ENCODE data around the gene C19orf73. TPM values are rescaled to one million over a fixed set of nuclear protein-coding genes. Genes with fewer than 3 reads are reported as not detected.
A peak's percentile ranks its signal among the peaks of the same experiment; 100 is the strongest.

Gene C19orf73
- total RNA-seq, 1 experiment from 2014 or later, result 2.2 TPM

- Histone ChIP-seq H4K20me1 (ENCODE audit: insufficient read depth) (no peaks in the 10 kb centered on the region), H3K4me1 (ENCODE audit: control insufficient read depth in 1 of 2, insufficient read depth in 2 of 2, low read length in 2 of 2) (peaks cover 4 to 16% of the 10 kb centered on the region in 2 experiments), H3K36me3 (ENCODE audit: control insufficient read depth in 1 of 2, insufficient read depth in 2 of 2, low read length in 2 of 2) (peaks cover 0 to 9% of the 10 kb centered on the region in 2 experiments; a peak in 1 of 4 replicates), H3K27me3 (ENCODE audit: insufficient read depth, low read length) (no peaks in the 10 kb centered on the region), H3K9me3 (ENCODE audit: control insufficient read depth in 1 of 2, insufficient read depth in 1 of 2, low read depth in 1 of 2, low read length in 2 of 2) (no peaks in the 10 kb centered on the region), H3K79me2 (ENCODE audit: insufficient read depth, low read length) (no peaks in the 10 kb centered on the region), H3K27ac (ENCODE audit: low read depth, low read length) (no peak overlapping the region; the same call in 1 of the 2 replicates), H2AFZ (ENCODE audit: low read depth, low read length, poor library complexity, severe bottlenecking) (no peak overlapping the region), H3K9ac (ENCODE audit: low read length) (no peak overlapping the region), H3K9me2 (ENCODE audit: insufficient read depth) (no peaks in the 10 kb centered on the region), H3K4me2 (ENCODE audit: low read length) (no peak overlapping the region), H3K4me3 (replicated peaks in 1 of 2; ENCODE audit: low read depth in 1 of 2, low read length in 2 of 2) (no peak overlapping the region)
- ChIA-PET POLR2A (interaction anchor here (1.2 kb wide), 1 partner anchor 9 kb away, joined by 5 read pairs; no protein-coding TSS in a partner anchor), CTCF (interaction anchor here (1.0 to 3.3 kb wide), 2 partner anchors 9 kb away, joined by 3 to 19 read pairs; no protein-coding TSS in a partner anchor), RAD21 (ENCODE audit: low non-redundant PET in 1 of 2, low total read pairs in 2 of 2, uncharacterized antibody in 2 of 2, unreplicated experiment in 2 of 2) (no interaction called here)
- BruUV-seq (replicated peaks), result no TSS peak
- TF ChIP-seq ELF1 (IDR thresholded peaks at IDR 0.05; ENCODE audit: borderline replicate concordance, low read depth) (no peak), EZH2phosphoT487 (IDR thresholded peaks at IDR 0.05; ENCODE audit: borderline replicate concordance) (no peak), SRF (IDR thresholded peaks at IDR 0.05; ENCODE audit: low read depth) (no peak)
- TF ChIP-seq, protein P1, sequence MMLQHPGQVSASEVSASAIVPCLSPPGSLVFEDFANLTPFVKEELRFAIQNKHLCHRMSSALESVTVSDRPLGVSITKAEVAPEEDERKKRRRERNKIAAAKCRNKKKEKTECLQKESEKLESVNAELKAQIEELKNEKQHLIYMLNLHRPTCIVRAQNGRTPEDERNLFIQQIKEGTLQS (IDR thresholded peaks at IDR 0.05), result no peak
- ATAC-seq, result no peak
- intact Hi-C loops (cut with micrococcal nuclease), result no loop called here
- DNase-seq (ENCODE audit: low read depth, low spot score), result no peak
These were observed 17.8 kb upstream of the C19orf73 start for GRCh38 chr19:49136771-49137171.

- CTCF ChIA-PET, result interaction anchor here (0.6 to 3.3 kb wide), 3 partner anchors 10 to 63 kb away, joined by 3 to 19 read pairs (median 5); no protein-coding TSS in a partner anchor
- DNase-seq (ENCODE audit: low read depth, low spot score), result no peak
- H3K4me1 ChIP-seq (ENCODE audit: control insufficient read depth in 1 of 2, insufficient read depth in 2 of 2, low read length in 2 of 2), result peaks cover 4 to 16% of the 10 kb centered on the region in 2 experiments
- TF ChIP-seq TCF7L2 (IDR thresholded peaks at IDR 0.05; ENCODE audit: borderline replicate concordance, extremely low read depth, insufficient read depth, insufficient read length) (no peak), ELF1 (IDR thresholded peaks at IDR 0.05; ENCODE audit: borderline replicate concordance, low read depth) (no peak), YY1 (IDR thresholded peaks at IDR 0.05; ENCODE audit: extremely low read depth, insufficient replicate concordance, low read depth, low read length) (no peak), JUND (IDR thresholded peaks at IDR 0.05) (no peak), EZH2 (IDR thresholded peaks at IDR 0.05) (no peak), SIN3A (IDR thresholded peaks at IDR 0.05; ENCODE audit: low read depth) (no peak), POLR2A (IDR thresholded peaks at IDR 0.05; ENCODE audit: borderline replicate concordance, extremely low read depth, insufficient read depth, insufficient read length) (no peak), RAD21 (IDR thresholded peaks at IDR 0.05; ENCODE audit: low read depth) (no peak), EZH2phosphoT487 (IDR thresholded peaks at IDR 0.05; ENCODE audit: borderline replicate concordance) (no peak), SP1 (IDR thresholded peaks at IDR 0.05; ENCODE audit: low read depth) (no peak), ZNF274 (IDR thresholded peaks at IDR 0.05; ENCODE audit: low read depth, low read length) (no peak), ZFX (IDR thresholded peaks at IDR 0.05) (no peak), CEBPB (IDR thresholded peaks at IDR 0.05; ENCODE audit: low read depth) (no peak), CTCF (IDR thresholded peaks at IDR 0.05 in 2 of 3, conservative IDR thresholded peaks at IDR 0.05 in 1 of 3; ENCODE audit: borderline replicate concordance in 1 of 3, insufficient read depth in 1 of 3, low read depth in 2 of 3, low read length in 2 of 3) (no peak), SRF (IDR thresholded peaks at IDR 0.05; ENCODE audit: low read depth) (no peak)
- TF ChIP-seq, protein P1 (IDR thresholded peaks at IDR 0.05), result no peak
- TF ChIP-seq, protein P2, sequence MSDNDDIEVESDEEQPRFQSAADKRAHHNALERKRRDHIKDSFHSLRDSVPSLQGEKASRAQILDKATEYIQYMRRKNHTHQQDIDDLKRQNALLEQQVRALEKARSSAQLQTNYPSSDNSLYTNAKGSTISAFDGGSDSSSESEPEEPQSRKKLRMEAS (IDR thresholded peaks at IDR 0.05), result no peak
These were observed 16.7 kb upstream of the C19orf73 start for GRCh38 chr19:49135686-49136085.

More at GRCh38 chr19:49135686-49136085, 16.7 kb upstream of the C19orf73 start:
- Histone ChIP-seq H3K9ac (ENCODE audit: low read length) (no peak overlapping the region), H3K27ac (ENCODE audit: low read depth, low read length) (peak overlapping the region; percentile 68), H4K20me1 (ENCODE audit: insufficient read depth) (no peaks in the 10 kb centered on the region), H3K9me3 (ENCODE audit: control insufficient read depth in 1 of 2, insufficient read depth in 1 of 2, low read depth in 1 of 2, low read length in 2 of 2) (no peaks in the 10 kb centered on the region), H2AFZ (ENCODE audit: low read depth, low read length, poor library complexity, severe bottlenecking) (no peak overlapping the region), H3K27me3 (ENCODE audit: insufficient read depth, low read length) (no peaks in the 10 kb centered on the region), H3K36me3 (ENCODE audit: control insufficient read depth in 1 of 2, insufficient read depth in 2 of 2, low read length in 2 of 2) (peaks cover 0 to 9% of the 10 kb centered on the region in 2 experiments; a peak in 1 of 4 replicates), H3K4me3 (replicated peaks in 1 of 2; ENCODE audit: low read depth in 1 of 2, low read length in 2 of 2) (no peak overlapping the region), H3K79me2 (ENCODE audit: insufficient read depth, low read length) (no peaks in the 10 kb centered on the region), H3K9me2 (ENCODE audit: insufficient read depth) (no peaks in the 10 kb centered on the region), H3K4me2 (ENCODE audit: low read length) (peak overlapping the region; percentile 33)
- ChIA-PET RAD21 (ENCODE audit: low non-redundant PET in 1 of 2, low total read pairs in 2 of 2, uncharacterized antibody in 2 of 2, unreplicated experiment in 2 of 2) (no interaction called here), POLR2A (interaction anchor here (1.2 kb wide), 1 partner anchor 8 kb away, joined by 5 read pairs; no protein-coding TSS in a partner anchor)
- ATAC-seq, result no peak
- intact Hi-C loops (cut with micrococcal nuclease), result no loop called here
- BruUV-seq (replicated peaks), result no TSS peak
